Parathyroid adenoma (tissue), 2 donors: ENCODE results near the gene TENM3.

ENCODE experiments used
- H2AFZ ChIP-seq: fragments of 300-600 bp; sonication (generic); one replicate; pipeline ENCODE4 v1.7.0; 2017; ENCODE audit warnings: antibody characterized with exemption, mild to moderate bottlenecking
- H3K27ac ChIP-seq: fragments of 300-600 bp; sonication (generic); one replicate; pipeline ENCODE4 v1.7.0; 2017
- H3K27me3 ChIP-seq: fragments of 300-600 bp; sonication (generic); one replicate; pipeline ENCODE4 v1.7.0; 2017; ENCODE audit warnings: low read length; ENCODE audit not compliant: control insufficient read depth, insufficient read depth
- H3K36me3 ChIP-seq: fragments of 300-600 bp; sonication (generic); one replicate; pipeline ENCODE4 v1.7.0; 2017; ENCODE audit warnings: low read length; ENCODE audit not compliant: control insufficient read depth, insufficient read depth
- H3K4me1 ChIP-seq: fragments of 300-600 bp; sonication (generic); one replicate; pipeline ENCODE4 v1.7.0; 2017; ENCODE audit warnings: control low read depth
- H3K4me2 ChIP-seq: fragments of 300-600 bp; sonication (generic); one replicate; pipeline ENCODE4 v1.7.0; 2017; ENCODE audit warnings: low read length
- H3K4me3 ChIP-seq: fragments of 300-600 bp; sonication (generic); one replicate; pipeline ENCODE4 v1.7.0; 2017; ENCODE audit warnings: low read depth, low read length
- H3K79me2 ChIP-seq: fragments of 300-600 bp; sonication (generic); one replicate; pipeline ENCODE4 v1.7.0; 2017; ENCODE audit warnings: control low read depth
- H3K9ac ChIP-seq: fragments of 300-600 bp; sonication (generic); one replicate; pipeline ENCODE4 v1.7.0; 2017; ENCODE audit warnings: mild to moderate bottlenecking
- H3K9me3 ChIP-seq: fragments of 300-600 bp; sonication (generic); one replicate; pipeline ENCODE4 v1.7.0; 2017; ENCODE audit warnings: low read length; ENCODE audit not compliant: control insufficient read depth
- CTCF ChIP-seq: fragments of 300-600 bp; sonication (generic); IDR thresholded peaks from one replicate; pipeline ENCODE4 v1.7.0; 2017; ENCODE audit warnings: antibody characterized with exemption, mild to moderate bottlenecking
- donor health status: primary hyperparathyroidism.

The TENM3 gene

GRCh38 chr4:182337366-182337765 is 94.2 kb downstream of the TENM3 start:
- no peaks in the 10 kb centered on the region for H3K27me3 ChIP-seq
- no peak overlapping the region for H3K27ac ChIP-seq
- no peaks in the 10 kb centered on the region for H3K4me1 ChIP-seq
- no peak overlapping the region for H3K9ac ChIP-seq
- H3K9me3 ChIP-seq = no peaks in the 10 kb centered on the region
- no peak overlapping the region for H2AFZ ChIP-seq
- no peaks in the 10 kb centered on the region for H3K36me3 ChIP-seq
- no peaks in the 10 kb centered on the region for H3K79me2 ChIP-seq
- no peak overlapping the region for H3K4me3 ChIP-seq
- no peak overlapping the region for H3K4me2 ChIP-seq
- TF ChIP-seq CTCF = no peak

GRCh38 chr4:182338063-182338462 is 94.9 kb downstream of the TENM3 start:
- no peak for TF ChIP-seq CTCF
- Histone ChIP-seq H3K79me2 (no peaks in the 10 kb centered on the region), H3K9me3 (no peaks in the 10 kb centered on the region), H3K27ac (no peak overlapping the region), H3K36me3 (no peaks in the 10 kb centered on the region), H3K4me2 (no peak overlapping the region), H2AFZ (no peak overlapping the region), H3K27me3 (no peaks in the 10 kb centered on the region), H3K9ac (no peak overlapping the region), H3K4me3 (no peak overlapping the region), H3K4me1 (no peaks in the 10 kb centered on the region)

- Histone ChIP-seq H3K9ac (no peak overlapping the region), H3K9me3 (no peaks in the 10 kb centered on the region), H3K27me3 (no peaks in the 10 kb centered on the region), H2AFZ (no peak overlapping the region), H3K4me1 (no peaks in the 10 kb centered on the region), H3K4me3 (no peak overlapping the region), H3K79me2 (no peaks in the 10 kb centered on the region), H3K36me3 (no peaks in the 10 kb centered on the region), H3K27ac (no peak overlapping the region), H3K4me2 (no peak overlapping the region)
- no peak for TF ChIP-seq CTCF
These were observed 95.5 kb downstream of the TENM3 start for GRCh38 chr4:182338746-182339145.

GRCh38 chr4:182339221-182339641 is 96.0 kb downstream of the TENM3 start:
- H3K9me3 ChIP-seq = no peaks in the 10 kb centered on the region
- no peak overlapping the region for H3K4me2 ChIP-seq
- no peak overlapping the region for H3K9ac ChIP-seq
- H3K4me1 ChIP-seq = no peaks in the 10 kb centered on the region
- no peaks in the 10 kb centered on the region for H3K36me3 ChIP-seq
- no peak overlapping the region for H2AFZ ChIP-seq
- H3K4me3 ChIP-seq = no peak overlapping the region
- no peak for TF ChIP-seq CTCF
- no peaks in the 10 kb centered on the region for H3K27me3 ChIP-seq
- H3K27ac ChIP-seq = no peak overlapping the region
- no peaks in the 10 kb centered on the region for H3K79me2 ChIP-seq

GRCh38 chr4:182343453-182343852 is 100.3 kb downstream of the TENM3 start:
- Histone ChIP-seq H3K27ac (no peak overlapping the region), H3K4me2 (no peak overlapping the region), H3K9me3 (no peaks in the 10 kb centered on the region), H2AFZ (no peak overlapping the region), H3K27me3 (no peaks in the 10 kb centered on the region), H3K36me3 (no peaks in the 10 kb centered on the region), H3K9ac (no peak overlapping the region), H3K79me2 (no peaks in the 10 kb centered on the region), H3K4me1 (no peaks in the 10 kb centered on the region), H3K4me3 (no peak overlapping the region)
- TF ChIP-seq CTCF = no peak
